Fibroblast of skin of back (primary cell): Measurements from ENCODE around the gene SPDYE2B.
A peak's percentile ranks its signal among the peaks of the same experiment; 100 is the strongest.
"Not testable (repeated sequence)": the region's sequence is repeated elsewhere in the genome, so short reads cannot be mapped to it uniquely, and the experiment has no call there.

Experiments used
- DNase-seq: peaks from one replicate; pipeline ENCODE4 v3.0.0-alpha.2; 2013

The SPDYE2B gene

GRCh38 chr7:102643404-102643803, 6.7 kb upstream of the SPDYE2B start:
- DNase-seq = not testable (repeated sequence)

GRCh38 chr7:102647813-102648212, 2.3 kb upstream of the SPDYE2B start:
- DNase-seq = not testable (repeated sequence)

GRCh38 chr7:102664765-102665164, 14.6 kb downstream of the SPDYE2B start:
- not testable (repeated sequence) for DNase-seq

DNA sequence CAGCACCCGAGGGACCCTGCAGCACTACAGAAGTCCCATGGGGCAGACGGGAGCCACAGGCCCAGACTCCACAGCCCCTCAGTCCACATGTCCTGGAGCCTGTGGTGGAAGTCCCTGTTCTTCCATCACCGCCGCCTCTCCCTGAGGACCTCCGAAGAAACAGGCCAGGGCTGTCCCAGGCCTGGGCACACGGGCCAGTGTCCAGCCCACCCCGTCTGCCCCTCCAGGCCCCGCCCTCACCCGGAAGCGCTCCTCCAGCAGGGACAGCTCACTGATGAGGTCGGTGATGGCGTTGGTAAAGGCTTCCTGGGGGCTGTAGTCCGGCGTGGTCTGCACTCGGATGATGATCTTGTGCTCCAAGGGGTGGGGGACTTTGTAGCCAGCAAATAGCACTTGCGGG, 16.7 kb downstream of the SPDYE2B start:
- not testable (repeated sequence) for DNase-seq

DNA sequence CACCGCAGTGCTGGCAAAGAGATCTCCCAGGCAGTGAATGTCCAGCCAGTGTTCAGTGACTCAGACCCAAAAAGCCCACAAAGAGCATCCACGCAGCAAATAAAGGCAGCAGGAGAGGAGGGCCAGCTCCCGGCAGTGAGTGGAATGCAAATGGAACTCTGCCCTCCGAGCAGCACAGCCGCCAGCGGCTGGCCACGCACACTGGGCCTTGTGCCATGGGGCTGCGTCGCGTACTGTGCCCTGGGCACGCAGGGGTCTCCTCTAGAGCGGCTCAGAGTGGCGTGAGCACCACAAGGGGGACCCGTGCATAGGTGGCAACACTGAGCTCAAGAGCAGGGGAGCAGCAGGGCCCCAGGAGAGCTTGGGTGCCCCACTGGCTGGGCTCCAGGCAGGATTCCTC, 17.4 kb downstream of the SPDYE2B start:
- DNase-seq = not testable (repeated sequence)

DNA sequence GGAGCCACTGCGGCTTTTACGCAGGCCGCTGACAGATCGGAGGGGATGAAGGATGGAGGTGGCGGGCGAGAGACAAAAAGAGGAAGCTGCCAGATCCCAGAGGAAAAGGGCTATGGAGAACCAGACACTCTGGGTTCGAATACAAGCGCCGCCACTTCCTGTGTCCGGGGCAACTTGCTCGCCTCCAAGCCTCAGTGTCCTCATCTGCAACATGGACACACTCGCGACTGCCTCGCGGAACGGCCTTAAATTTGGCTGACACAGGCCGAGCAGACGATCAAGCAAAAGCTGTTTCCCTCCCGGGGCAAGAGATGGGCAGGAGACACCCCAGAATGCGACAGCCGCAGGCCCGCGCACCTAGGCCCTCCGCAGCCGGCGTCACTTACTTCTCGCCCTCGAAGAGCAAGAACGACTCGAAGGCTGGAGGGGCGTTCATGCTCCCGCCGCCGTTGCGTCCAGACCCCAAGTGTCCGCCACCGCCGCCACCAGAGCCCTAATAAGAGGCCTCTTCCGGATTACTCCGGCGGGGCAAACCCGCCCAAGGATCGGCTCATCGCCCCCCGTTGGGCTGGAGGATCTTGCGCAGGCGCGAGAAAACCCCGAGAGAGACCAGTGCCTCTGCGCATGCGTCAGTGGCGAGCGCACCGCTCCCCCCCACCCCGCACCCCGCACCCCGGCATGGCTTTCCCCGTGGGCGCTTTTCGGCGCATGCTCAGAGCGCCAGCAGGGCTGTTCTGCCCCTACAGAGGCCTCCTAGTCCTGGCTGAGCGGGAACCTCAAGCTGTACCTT, 21.2 kb downstream of the SPDYE2B start, which contains the start of gene POLR2J2:
TSS of gene POLR2J2 (minus strand) at position 498 of the 790 bp plus-strand sequence. CDS start at position 436, 62 bp downstream.
- DNase-seq = not testable (repeated sequence)

- DNase-seq = not testable (repeated sequence)
Observed at GRCh38 chr7:102671956-102672307, 21.8 kb downstream of the SPDYE2B start.

DNA sequence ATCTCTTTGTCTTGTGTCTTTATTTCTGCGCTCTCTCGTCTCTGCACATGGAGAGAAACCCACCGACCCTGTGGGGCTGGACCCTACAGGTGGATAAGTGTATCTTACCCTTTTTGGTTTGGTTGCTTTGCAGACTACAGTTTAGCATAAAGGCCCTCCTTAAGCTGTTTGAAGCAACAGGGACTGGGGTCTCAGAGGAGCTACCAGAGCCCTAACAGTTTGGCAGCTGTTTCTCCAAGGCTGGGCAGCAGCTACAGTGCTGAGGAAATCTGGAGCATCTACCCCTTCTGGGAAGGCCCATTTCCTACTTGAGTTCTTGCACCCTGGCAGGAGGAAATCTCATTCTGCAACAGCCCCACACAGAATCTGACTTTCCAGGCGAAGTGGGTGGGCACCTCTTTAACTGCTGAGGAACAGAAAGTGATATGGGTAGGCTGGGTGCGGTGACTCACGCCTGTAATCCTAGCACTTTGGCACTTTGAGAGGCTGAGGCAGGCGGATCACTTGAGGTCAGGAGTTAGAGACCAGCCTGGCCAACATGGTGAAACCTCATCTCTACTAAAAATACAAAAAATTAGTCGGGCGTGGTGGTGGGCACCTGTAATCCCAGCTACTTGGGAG, 23.4 kb downstream of the SPDYE2B start:
- not testable (repeated sequence) for DNase-seq

- DNase-seq = not testable (repeated sequence)
Observed at GRCh38 chr7:102675545-102675944, 25.4 kb downstream of the SPDYE2B start.

DNA sequence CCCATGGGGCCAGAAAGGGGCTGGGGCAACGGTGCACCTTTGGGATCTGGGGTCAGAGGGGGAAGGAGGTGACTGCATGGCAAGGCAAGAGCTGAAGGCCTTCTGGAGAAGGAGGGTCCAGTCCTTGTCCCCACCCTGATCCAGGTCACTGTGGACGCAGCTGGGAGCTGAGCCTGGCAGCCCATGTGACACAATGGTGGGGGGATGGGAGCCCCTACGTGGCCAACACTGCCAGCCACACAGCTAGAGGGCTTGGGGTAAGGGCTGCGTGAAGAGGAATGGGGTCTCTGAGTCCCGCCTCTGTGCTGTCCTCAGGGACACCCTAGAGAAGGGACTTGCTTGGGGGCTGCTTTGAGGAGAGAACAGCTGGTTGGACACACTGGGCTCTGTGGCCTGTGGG, 30.7 kb downstream of the SPDYE2B start:
- DNase-seq = not testable (repeated sequence)

DNA sequence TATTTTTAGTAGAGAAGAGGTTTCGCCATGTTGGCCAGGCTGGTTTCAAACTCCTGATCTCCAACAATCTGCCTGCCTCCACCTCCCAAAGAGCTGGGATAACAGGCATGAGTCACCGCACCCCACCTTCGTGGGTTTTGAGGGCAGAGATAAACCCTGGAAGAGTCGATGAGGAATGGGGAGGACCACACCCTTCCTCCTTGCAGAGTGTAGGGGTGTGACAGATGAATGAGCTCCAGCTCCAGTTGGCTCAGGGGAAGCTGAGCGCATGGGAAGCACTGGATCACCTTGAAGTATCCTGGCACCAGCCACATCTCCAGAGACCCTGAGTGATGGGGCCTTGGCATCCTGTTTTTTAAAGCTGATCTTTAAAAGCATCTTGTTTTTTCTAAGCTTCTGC, 32.4 kb downstream of the SPDYE2B start:
- not testable (repeated sequence) for DNase-seq

DNA sequence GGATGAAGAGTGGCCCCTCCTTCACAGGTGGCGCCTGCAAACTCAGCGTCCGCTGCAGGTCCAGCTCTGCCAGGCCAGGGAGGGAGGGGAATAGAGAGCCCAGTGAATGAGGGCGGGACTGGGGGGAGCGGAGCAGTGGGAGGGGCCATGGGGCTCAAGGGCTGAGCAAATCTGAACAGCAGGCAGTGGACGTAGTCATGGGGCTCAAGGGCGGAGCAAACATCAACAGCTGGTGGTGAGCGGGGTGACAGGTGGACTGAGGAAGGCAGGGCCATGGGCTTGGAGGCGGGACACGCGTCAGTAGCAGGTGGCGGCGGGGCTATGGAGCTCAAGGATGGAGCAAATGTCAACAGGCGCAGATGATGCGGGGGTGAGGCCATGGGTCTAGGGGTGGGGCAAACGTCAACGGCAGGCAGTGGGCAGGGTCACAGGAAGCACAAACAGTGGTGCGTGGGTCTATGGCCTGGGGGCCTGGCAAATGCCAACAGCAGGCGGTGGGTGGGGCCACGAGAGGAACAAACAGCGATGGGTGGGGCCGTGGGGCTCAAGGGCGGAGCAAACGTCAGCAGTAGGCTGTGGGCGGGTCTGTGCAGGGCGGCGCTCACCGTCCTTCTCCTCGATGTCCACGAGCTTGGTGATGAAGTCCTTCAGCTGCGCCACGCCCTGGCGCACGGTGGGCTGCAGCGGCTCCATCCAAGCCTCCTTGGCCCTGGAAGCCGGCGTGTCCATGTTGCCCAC, 38.3 kb downstream of the SPDYE2B start:
- DNase-seq = not testable (repeated sequence)

GRCh38 chr7:102689436-102690282, 39.5 kb downstream of the SPDYE2B start:
- DNase-seq = not testable (repeated sequence)

DNA sequence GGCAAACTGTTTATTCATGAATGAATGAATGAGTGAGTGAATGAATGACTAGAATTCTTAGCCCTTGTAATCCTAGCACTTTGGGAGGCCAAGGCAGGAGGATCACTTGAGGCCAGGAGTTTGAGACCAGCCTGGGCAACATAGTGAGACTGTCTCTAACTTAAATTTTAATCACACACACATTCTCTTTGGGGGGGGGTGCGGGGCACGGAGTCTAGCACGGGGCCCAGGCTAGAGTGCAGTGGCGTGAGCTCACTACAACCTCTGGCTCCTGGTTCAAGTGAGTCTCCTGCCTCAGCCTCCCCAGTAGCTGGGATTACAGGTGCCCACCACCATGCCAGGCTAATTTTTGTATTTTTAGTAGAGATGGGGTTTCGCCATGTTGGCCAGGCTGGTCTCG, 40.5 kb downstream of the SPDYE2B start:
- not testable (repeated sequence) for DNase-seq

- DNase-seq = not testable (repeated sequence)
Observed at GRCh38 chr7:102694008-102694407, 43.9 kb downstream of the SPDYE2B start.

GRCh38 chr7:102695033-102695552, 45.0 kb downstream of the SPDYE2B start:
- not testable (repeated sequence) for DNase-seq

DNA sequence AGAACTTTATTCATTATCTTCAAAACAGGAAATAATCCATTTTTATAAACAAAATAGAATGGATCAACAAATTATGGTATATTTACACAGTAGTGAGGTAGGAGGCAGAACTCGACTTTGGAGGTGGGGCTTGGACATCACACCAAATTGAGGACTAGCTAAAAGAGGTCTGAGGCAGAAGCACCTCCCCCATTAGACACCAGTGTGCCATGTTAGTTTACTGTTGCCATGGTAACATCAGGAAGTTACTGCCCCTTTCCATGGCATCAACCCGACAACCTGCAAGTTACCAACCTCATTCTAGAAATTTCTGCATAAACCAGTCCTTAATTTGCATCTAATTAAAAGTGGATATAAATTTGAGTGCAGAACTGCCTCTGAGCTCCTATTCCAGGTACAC, 45.9 kb downstream of the SPDYE2B start:
- not testable (repeated sequence) for DNase-seq

- peak; percentile 4 for DNase-seq
Observed at GRCh38 chr7:102697642-102698512, 47.8 kb downstream of the SPDYE2B start.

DNA sequence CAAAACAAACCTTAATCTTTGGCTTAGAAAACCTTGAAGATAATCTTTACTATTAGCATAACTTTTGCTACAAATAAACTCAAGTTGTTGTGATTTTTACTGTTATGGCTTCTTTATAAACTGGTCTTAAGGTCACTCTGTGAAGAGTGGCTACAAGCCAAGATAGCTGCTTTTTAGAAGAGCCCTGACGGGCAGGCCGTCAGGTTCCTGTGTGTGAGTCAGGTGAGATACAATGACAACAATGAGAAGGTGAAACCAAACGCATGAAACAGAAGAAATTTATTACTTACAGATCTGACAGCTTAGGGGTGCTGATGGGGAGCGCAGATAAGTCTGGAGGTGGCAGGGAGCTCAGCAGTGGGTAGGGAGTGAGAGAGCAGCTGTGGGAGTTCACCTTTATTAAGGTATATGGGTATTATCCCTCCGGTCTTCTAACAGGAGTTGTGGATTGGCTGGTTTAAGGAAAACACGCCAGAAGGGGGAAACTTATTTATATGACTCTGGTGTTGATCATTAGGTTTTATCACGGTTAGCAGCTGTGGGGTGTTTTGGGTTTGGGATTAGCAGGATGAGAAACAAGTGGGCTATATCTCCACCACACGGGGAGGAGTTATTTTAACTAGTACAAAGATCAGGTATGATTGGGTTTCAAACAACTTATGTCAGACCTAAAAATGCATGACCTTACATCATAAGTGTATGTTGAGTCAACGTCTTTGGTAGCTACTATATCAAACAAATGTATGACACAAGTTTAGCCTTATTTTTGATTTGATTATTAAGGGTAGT, 49.0 kb downstream of the SPDYE2B start:
- not testable (repeated sequence) for DNase-seq
